ENCODE measurements around the gene NFASC.

NFASC gene

DNA sequence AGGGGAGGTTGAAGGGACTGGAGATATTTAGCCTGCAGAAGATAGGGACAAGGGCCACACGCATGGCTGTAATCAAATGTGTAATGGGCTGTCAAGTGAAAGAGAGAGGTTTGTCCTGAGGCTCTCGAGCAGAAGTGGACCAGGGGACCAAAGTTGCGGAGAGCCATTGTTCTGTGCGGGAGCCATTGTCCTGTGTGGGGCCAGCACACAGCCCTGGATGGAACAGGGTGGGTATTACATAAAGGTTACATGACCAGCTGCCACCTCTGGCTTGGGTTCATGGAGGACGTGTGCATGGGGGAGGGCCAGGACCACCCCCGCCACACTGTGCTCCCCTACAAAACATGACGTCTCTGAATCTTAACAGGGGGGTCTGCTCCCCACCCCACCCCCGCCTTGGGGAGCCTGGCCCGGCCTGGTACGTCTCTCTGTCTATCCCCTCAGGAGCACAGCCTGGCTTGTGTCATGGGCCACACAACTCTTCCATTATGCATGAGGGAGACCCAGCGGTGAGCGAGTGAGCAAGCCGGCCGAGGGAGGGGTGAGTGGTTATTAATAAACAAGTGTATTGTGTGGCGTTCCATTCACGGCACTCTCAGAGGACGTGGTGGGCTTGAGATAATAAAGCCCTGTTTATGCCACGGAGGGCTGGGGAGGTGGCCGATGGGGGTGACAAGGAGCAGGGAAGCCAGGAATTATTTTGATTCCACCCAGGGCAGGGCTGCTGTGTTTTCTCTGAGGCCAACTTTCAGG, at the start of gene NFASC:
Gene NFASC, plus strand, starts transcription at position 703 of the 753 bp plus-strand sequence. CDS start 73,454 bp downstream, outside the sequence.
- no peak for DNase-seq

DNA sequence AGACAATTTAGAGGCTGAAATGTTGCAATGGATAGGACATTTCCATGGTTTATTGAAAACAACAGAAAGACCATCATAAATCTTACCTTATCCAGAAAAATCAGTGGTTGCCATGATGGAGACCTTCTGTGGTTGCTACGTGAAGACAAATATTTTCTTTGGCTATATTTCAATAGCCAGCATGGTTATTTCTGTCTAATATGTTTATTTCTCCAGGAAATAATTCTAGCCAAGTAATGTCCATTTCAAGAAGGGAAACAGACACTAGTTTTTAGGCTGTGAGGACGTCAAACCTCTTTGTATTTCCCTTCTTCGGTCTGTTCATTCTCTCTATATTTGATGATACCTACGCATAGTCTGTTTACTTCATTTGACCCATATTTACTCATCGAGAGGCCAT, 49.2 kb upstream of the NFASC start:
- no peak for DNase-seq

GRCh38 chr1:204821924-204822323, 48.7 kb upstream of the NFASC start:
- DNase-seq, result no peak

- DNase-seq, result no peak
Observed at GRCh38 chr1:204826970-204827369, 43.7 kb upstream of the NFASC start.

- peak; percentile 74 for DNase-seq
Observed at GRCh38 chr1:204828352-204828850, 42.3 kb upstream of the NFASC start.

DNA sequence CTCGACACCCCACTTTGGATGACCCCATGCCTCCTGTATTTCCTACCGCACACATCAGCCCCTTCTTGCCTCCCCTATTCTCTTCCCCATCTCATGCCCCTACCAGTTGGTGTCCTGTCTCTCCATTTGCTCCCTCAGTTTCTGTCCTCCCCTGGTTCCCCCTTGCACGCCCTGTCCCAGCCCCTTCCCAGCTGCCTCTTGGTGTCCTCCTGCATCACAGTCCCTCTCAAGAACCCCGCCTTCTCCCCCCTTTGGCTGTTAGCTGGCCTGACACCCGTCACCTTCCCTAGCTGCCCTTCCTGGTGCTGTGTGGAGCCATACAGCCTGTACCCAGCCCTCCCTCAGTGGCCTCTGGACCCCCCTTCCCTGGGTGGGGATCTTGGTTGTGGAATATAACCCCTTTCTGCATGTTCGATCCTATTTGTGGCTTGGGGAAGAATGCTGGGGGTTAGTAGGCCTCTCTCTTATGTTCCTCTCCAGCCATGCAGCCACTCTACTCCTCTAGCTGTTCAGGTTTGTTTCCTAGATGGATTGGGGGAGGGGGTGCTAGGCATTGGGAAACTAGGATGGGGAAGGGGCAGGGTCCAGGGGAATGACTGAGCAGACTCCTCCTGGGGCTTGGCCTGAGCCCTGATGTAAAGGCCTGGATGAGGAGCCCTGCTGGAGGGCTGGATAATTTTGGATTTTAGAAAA, 41.4 kb upstream of the NFASC start:
- no peak for DNase-seq

DNA sequence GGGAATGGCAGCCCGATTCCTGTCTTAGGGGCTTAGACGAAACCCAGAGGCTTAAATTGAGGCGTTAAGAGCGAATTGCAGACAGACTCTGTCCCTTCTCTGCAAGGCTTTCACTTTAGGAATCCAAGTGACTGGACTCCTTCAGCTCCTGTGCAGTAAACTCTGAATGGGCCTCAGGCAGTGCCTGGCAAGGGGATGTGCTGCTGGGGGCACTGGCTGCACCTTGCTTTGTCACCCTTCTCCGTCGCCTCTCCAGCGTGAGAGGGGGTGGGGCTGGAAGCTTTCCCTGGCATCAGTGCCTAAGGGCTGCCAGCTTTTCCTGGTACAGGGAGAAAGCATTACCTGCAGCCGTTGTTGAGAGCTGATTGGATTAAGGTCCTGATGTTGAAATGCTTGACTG, 39.9 kb upstream of the NFASC start:
- no peak for DNase-seq

DNA sequence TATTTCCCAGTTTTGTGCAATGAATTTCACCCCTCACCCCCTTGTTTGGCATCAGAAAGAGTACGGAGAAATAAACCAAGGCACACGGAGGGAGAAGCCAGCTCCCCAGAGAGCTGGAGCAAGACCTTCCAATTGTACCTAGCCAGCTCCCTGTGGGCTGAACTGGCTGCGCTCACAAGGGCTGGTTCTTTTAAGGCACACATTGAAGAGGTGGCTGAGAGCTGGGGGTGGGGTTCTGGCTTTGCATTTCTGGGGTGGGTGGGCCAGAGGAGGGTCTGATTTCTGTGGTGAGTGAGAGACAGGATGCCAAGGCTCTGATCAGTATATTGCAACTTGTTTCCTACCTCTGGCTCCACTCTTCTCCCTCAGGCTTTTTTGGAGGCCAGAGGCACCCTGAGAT, 39.5 kb upstream of the NFASC start:
- no peak for DNase-seq

DNA sequence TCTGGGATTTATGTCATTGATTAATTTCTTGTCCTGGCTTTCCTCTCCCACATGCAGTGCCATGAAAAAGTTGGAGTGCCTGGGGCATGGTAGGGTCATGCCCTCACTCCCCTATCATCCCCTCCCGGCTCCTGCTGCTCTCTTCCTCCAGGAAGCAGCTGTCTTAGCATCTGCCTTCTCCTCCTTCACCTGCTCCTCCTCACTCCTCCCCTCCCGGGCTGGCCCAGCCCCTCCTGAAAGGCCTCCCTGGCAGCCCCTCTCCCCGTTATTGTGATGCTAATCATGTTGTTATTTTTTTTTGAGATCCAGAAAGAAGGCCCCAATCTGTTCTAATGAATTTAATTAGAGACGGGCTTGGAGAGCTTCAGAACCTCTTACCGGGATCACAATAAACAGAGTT, 36.3 kb upstream of the NFASC start:
- DNase-seq, result peak; percentile 45

GRCh38 chr1:204834752-204835151, 35.9 kb upstream of the NFASC start:
- no peak for DNase-seq

- DNase-seq, result no peak
Observed at GRCh38 chr1:204835737-204836136, 34.9 kb upstream of the NFASC start.

GRCh38 chr1:204836856-204837255, 33.8 kb upstream of the NFASC start:
- DNase-seq, result no peak

DNA sequence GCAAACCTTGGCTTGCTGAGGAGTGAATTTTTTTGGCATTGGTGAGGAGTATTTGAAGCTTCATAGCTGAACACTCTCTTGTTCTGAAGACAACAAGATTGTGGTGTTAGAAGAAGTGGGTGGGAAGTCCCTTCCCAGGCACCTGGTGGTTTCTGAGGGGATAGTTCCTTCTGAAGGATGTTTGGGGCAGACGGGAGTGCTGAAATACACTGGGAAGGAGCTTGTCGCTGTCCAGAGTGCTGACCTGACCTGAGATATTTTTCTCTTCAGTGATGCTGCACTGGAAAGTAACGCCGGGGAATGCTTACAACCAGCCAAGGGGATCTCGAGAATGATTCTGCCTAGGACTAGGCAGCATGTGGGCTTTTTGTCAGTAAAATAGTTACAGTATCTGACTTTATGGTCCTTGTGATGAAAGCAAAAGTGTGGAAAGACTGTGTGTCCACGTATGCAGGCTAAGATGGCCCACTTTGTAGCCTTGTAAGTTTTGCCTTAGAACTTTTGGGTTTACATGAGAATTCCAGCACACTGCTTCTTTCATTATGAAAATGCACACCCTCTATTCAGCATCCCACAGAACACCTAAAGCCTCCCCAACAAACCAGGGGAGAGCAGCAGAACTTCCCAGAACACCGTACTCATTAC, 33.1 kb upstream of the NFASC start:
- no peak for DNase-seq

DNA sequence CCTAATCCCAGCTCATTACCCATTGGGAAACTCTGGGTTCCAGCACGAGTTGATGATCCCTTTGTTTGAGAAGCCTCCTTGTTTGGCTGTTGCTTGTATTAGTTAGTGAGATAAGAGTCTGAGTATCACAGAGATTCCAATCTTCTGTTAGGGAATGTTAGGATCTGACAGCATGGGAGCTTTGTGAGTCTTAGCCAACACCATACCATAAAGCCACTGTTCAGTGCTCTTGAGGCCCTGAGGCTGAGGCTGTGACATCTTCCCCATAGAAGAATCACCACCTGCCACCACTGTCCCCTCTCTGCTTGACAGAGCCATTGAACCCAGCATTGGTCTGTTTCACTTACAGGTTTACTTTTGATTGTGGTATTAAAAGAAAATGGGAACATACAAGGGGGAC, 29.3 kb upstream of the NFASC start:
- no peak for DNase-seq

DNA sequence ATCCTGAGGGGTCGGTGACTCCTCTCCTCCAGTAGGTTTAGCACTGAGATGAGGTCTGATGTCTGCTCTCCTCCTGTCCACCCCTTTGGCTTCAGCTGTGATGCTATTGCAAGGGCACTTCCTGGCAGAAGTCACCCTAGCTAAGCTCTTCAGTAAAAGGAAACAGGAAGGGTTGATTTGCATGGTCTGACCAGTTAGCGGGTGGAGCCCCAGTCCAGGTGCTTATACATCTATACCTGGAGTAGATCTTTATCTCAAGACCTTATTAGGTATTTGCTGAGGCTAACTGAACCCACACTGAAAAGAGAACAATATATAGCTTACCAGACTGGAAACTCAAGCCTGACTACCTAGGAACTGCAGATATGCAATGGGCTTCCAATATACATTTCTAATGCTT, 28.9 kb upstream of the NFASC start:
- no peak for DNase-seq

DNA sequence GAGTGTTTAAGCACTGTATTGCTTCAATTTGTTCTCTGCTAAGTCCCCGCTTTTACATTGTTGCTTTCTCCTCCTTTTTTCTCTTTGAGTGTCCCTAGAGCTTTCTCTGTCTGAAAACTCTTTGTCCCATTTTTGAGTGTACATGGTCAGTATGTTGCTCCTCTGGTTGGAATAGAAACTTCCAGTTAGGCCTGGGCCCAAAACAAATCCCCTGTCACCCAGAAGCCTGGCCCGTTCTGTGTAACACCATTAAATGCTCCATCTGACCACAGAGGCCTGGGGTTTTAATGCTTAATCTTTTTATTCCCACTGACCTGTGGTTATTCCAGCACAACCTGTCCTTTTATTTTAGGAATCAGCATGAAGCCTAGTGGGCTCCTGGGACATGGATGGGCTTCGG, 28.3 kb upstream of the NFASC start:
- DNase-seq, result no peak

- no peak for DNase-seq
Observed at GRCh38 chr1:204842892-204843291, 27.8 kb upstream of the NFASC start.

GRCh38 chr1:204846546-204846945, 24.1 kb upstream of the NFASC start:
- no peak for DNase-seq

DNA sequence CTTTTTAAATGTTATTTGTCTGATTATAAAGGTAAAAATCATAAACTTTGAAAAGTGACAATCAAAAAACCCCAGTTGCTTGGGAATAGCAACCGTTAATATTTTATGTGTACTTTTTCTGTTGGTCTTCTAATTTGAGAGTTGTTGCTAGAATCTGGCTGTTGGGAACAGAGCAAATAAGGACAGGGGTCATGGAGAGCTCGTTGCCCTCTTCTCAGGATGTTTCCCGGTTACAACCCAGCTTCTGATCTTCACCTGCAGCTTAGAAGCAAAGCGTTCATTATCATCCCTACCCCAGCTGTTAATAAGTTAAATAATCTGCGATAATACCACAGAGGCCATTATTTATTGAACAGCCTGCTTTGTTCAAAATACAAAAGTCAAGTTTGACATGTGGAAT, 22.1 kb upstream of the NFASC start:
- DNase-seq, result no peak

DNA sequence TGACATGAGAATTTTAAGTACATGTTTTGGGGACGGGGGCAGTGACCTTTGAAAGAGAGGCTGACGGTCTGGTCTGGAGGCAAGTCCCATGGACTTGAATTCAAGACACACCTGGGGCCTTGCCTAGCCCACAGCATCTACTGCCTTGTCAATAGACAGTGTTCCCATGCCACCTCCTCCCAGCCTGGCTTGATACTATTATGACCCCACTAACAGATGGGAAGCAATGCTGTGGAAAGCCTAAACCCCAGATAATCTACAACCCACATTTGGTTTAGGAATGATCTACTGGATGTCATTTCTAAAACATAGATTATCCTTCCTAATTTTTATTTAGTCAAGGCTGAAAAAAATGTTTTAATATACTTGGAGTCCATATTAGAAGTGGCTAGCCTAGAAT, 17.8 kb upstream of the NFASC start:
- DNase-seq, result no peak

- no peak for DNase-seq
Observed at GRCh38 chr1:204853436-204853835, 17.2 kb upstream of the NFASC start.

DNA sequence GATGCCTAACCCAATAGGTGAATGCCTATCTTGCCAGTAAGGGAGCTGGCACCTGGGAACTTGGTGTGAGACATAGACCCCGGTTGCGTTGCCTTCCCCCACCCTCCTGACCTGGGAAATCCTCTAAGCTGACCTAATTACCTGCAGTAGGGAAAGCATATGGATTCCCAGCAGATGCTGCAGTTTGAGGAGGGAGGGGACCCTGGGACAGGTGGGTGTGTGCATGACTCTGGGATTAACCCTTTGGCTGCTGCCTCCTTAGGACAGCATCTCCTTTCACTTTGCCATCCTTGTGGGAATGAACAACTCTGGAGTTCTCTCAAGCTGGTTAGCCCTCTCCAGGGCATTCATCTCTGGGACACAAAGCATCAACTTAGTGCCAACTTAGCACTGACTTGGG, 16.4 kb upstream of the NFASC start:
- DNase-seq, result no peak

- no peak for DNase-seq
Observed at GRCh38 chr1:204858363-204858821, 12.3 kb upstream of the NFASC start.

DNA sequence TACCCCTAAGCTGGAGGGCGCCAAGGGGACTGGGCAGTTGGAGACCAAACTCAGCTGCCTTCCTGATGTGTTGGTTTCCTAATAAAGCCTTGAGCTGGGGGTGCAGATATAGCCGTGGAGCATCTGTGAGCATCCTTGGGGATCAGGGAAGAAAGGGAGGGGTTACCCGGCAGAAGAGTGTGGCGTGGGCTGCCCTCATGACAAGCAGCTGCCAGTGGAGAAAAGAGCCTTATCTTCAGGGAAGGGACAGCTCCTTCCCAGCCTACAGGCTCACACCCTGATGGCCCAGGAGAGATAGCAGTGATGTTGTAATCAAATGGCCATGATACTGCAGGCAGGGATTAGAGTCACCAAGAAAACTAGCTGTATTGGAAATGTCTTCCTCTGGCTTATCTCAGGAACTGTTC, 10.8 kb upstream of the NFASC start:
- no peak for DNase-seq
